Astrocyte (in vitro differentiated cells and primary cell): ENCODE results near the gene FRMD4A. TPM values are rescaled to one million over a fixed set of nuclear protein-coding genes. Genes with fewer than 3 reads are reported as not detected.

Experiments
- DNase-seq: peaks from one replicate; pipeline ENCODE4 v3.0.0-alpha.2; 2010; ENCODE audit warnings: low read depth
- FAIRE-seq: peaks from 2 replicates; lab custom pipeline; 2011; peaks lifted over from hg19 to GRCh38; lab: Jason Lieb, UNC
- H2AFZ ChIP-seq: 2 replicates; pipeline ENCODE4 v1.6.0; 2012; ENCODE audit warnings: low read depth, low read length, inconsistent platforms
- H3K27ac ChIP-seq: 2 replicates; pipeline ENCODE4 v1.5.1; 2011; ENCODE audit warnings: low read depth, low read length, inconsistent platforms
- H3K27me3 ChIP-seq: 2 replicates; pipeline ENCODE4 v1.6.0; 2011; ENCODE audit warnings: low read length, inconsistent platforms; ENCODE audit not compliant: insufficient read depth
- H3K36me3 ChIP-seq: 2 replicates; pipeline ENCODE4 v1.5.1; 2011; ENCODE audit warnings: low read length, inconsistent platforms; ENCODE audit not compliant: insufficient read depth
- H3K4me1 ChIP-seq: 2 replicates; pipeline ENCODE4 v1.5.1; 2011; ENCODE audit warnings: low read length, inconsistent platforms; ENCODE audit not compliant: insufficient read depth
- H3K4me2 ChIP-seq: 2 replicates; pipeline ENCODE4 v1.6.0; 2012; ENCODE audit warnings: low read length, inconsistent platforms
- H3K4me3 ChIP-seq: 2 replicates; pipeline ENCODE4 v1.5.1; 2011; ENCODE audit warnings: low read depth, mild to moderate bottlenecking, low read length, inconsistent platforms; ENCODE audit not compliant: insufficient read depth
- H3K79me2 ChIP-seq: 2 replicates; pipeline ENCODE4 v1.6.0; 2012; ENCODE audit warnings: mild to moderate bottlenecking, low read length, inconsistent platforms; ENCODE audit not compliant: insufficient read depth
- H3K9ac ChIP-seq: 2 replicates; pipeline ENCODE4 v1.6.0; 2012; ENCODE audit warnings: mild to moderate bottlenecking, low read length, inconsistent platforms
- H3K9me3 ChIP-seq: 2 replicates; pipeline ENCODE4 v1.5.1; 2012; ENCODE audit warnings: low read depth, mild to moderate bottlenecking, low read length, inconsistent platforms; ENCODE audit not compliant: insufficient read depth
- H4K20me1 ChIP-seq: 2 replicates; pipeline ENCODE4 v1.6.0; 2012; ENCODE audit warnings: low read length, inconsistent platforms; ENCODE audit not compliant: insufficient read depth
- H3K27ac Mint-ChIP-seq: one replicate; pipeline ENCODE4 v1.8.0; 2021; ENCODE audit warnings: mild to moderate bottlenecking, mixed read lengths; ENCODE audit not compliant: unreplicated experiment
- H3K27me3 Mint-ChIP-seq: one replicate; pipeline ENCODE4 v1.8.0; 2021; ENCODE audit warnings: low read depth, mixed read lengths; ENCODE audit not compliant: unreplicated experiment
- H3K36me3 Mint-ChIP-seq: one replicate; pipeline ENCODE4 v1.8.0; 2021; ENCODE audit warnings: low read depth, mixed read lengths; ENCODE audit not compliant: unreplicated experiment
- H3K4me1 Mint-ChIP-seq: one replicate; pipeline ENCODE4 v1.8.0; 2021; ENCODE audit warnings: low read depth, mixed read lengths; ENCODE audit not compliant: unreplicated experiment
- H3K4me3 Mint-ChIP-seq: one replicate; pipeline ENCODE4 v1.8.0; 2021; ENCODE audit warnings: mild to moderate bottlenecking, moderate library complexity, mixed read lengths; ENCODE audit not compliant: unreplicated experiment
- H3K9me3 Mint-ChIP-seq: one replicate; pipeline ENCODE4 v1.8.0; 2021; ENCODE audit warnings: mild to moderate bottlenecking, mixed read lengths; ENCODE audit not compliant: unreplicated experiment
- CTCF ChIP-seq: IDR thresholded peaks from 2 replicates; pipeline ENCODE4 v1.5.1; 2011; ENCODE audit warnings: low read depth, mild to moderate bottlenecking, inconsistent platforms, low read length, moderate library complexity; ENCODE audit not compliant: insufficient read depth
- EZH2 ChIP-seq: IDR thresholded peaks from 2 replicates; pipeline ENCODE4 v1.6.1; 2012; ENCODE audit warnings: mild to moderate bottlenecking, low read length, inconsistent platforms; ENCODE audit not compliant: insufficient read depth
- total RNA-seq: library from RNA; stranded (reverse); gene quantifications from 2 replicates; pipeline ENCODE4 v1.2.1, GENCODE V29; 2021

The FRMD4A gene
- total RNA-seq, 1 donor from 2014 or later, result 82.5 TPM

GRCh38 chr10:14052931-14053330 is 277.8 kb downstream of the FRMD4A start:
- Histone ChIP-seq H3K4me2 (no peak overlapping the region), H3K36me3 (no peaks in the 10 kb centered on the region), H3K27ac (no peak overlapping the region), H3K27me3 (no peaks in the 10 kb centered on the region), H2AFZ (no peak overlapping the region), H3K79me2 (no peaks in the 10 kb centered on the region), H3K4me1 (peaks cover 10% of the 10 kb centered on the region), H3K9me3 (no peaks in the 10 kb centered on the region), H4K20me1 (no peaks in the 10 kb centered on the region), H3K9ac (no peak overlapping the region), H3K4me3 (no peak overlapping the region)
- Mint-ChIP-seq H3K27ac (no peak overlapping the region), H3K4me1 (peaks cover 10% of the 10 kb centered on the region), H3K36me3 (peaks cover 5% of the 10 kb centered on the region), H3K9me3 (peaks cover 9% of the 10 kb centered on the region), H3K27me3 (peaks cover 8% of the 10 kb centered on the region), H3K4me3 (no peak overlapping the region)
- DNase-seq, result no peak
- FAIRE-seq, result no peak
- TF ChIP-seq CTCF (no peak), EZH2 (no peak)

- TF ChIP-seq EZH2, result no peak
- no peak for TF ChIP-seq CTCF
- Histone ChIP-seq H3K4me1 (no peaks in the 10 kb centered on the region), H3K79me2 (no peaks in the 10 kb centered on the region), H3K9ac (no peak overlapping the region), H3K27me3 (no peaks in the 10 kb centered on the region), H3K36me3 (no peaks in the 10 kb centered on the region), H3K4me2 (no peak overlapping the region), H4K20me1 (no peaks in the 10 kb centered on the region), H3K27ac (no peak overlapping the region), H3K9me3 (no peaks in the 10 kb centered on the region), H2AFZ (no peak overlapping the region), H3K4me3 (no peak overlapping the region)
- FAIRE-seq, result no peak
- Mint-ChIP-seq H3K9me3 (peaks cover 9% of the 10 kb centered on the region), H3K4me1 (no peaks in the 10 kb centered on the region), H3K4me3 (no peak overlapping the region), H3K27ac (peak overlapping the region; percentile 54), H3K36me3 (peaks cover 5% of the 10 kb centered on the region), H3K27me3 (peaks cover 8% of the 10 kb centered on the region)
- DNase-seq, result no peak
Measured at GRCh38 chr10:14050598-14050997, 280.1 kb downstream of the FRMD4A start.

GRCh38 chr10:14048930-14049613 is 281.7 kb downstream of the FRMD4A start:
- FAIRE-seq (no peak), DNase-seq (no peak)
- H3K79me2 ChIP-seq, result no peaks in the 10 kb centered on the region
- Mint-ChIP-seq H3K9me3 (peaks cover 8% of the 10 kb centered on the region), H3K4me3 (no peak overlapping the region), H3K27me3 (peaks cover 8% of the 10 kb centered on the region), H3K27ac (no peak overlapping the region), H3K36me3 (peaks cover 7% of the 10 kb centered on the region), H3K4me1 (peaks cover 5% of the 10 kb centered on the region)
- H3K27me3 ChIP-seq, result no peaks in the 10 kb centered on the region
- no peak overlapping the region for H3K27ac ChIP-seq
- H3K9ac ChIP-seq, result no peak overlapping the region
- TF ChIP-seq EZH2 (no peak), CTCF (no peak)
- H2AFZ ChIP-seq, result no peak overlapping the region
- H3K9me3 ChIP-seq, result no peaks in the 10 kb centered on the region
- no peak overlapping the region for H3K4me2 ChIP-seq
- no peak overlapping the region for H3K4me3 ChIP-seq
- H3K36me3 ChIP-seq, result no peaks in the 10 kb centered on the region
- no peaks in the 10 kb centered on the region for H4K20me1 ChIP-seq
- no peaks in the 10 kb centered on the region for H3K4me1 ChIP-seq
